Astrocyte (in vitro differentiated cells and primary cell): ENCODE results near the gene PNO1. TPM values are rescaled to one million over a fixed set of nuclear protein-coding genes. Genes with fewer than 3 reads are reported as not detected.
A peak's percentile ranks its signal among the peaks of the same experiment; 100 is the strongest.

ENCODE experiments used
- DNase-seq: peaks from one replicate; pipeline ENCODE4 v3.0.0-alpha.2; 2010; ENCODE audit warnings: low read depth
- FAIRE-seq: peaks from 2 replicates; lab custom pipeline; 2011; peaks lifted over from hg19 to GRCh38; lab: Jason Lieb, UNC
- H2AFZ ChIP-seq: 2 replicates; pipeline ENCODE4 v1.6.0; 2012; ENCODE audit warnings: low read depth, low read length, inconsistent platforms
- H3K27ac ChIP-seq: 2 replicates; pipeline ENCODE4 v1.5.1; 2011; ENCODE audit warnings: low read depth, low read length, inconsistent platforms
- H3K27me3 ChIP-seq: 2 replicates; pipeline ENCODE4 v1.6.0; 2011; ENCODE audit warnings: low read length, inconsistent platforms; ENCODE audit not compliant: insufficient read depth
- H3K36me3 ChIP-seq: 2 replicates; pipeline ENCODE4 v1.5.1; 2011; ENCODE audit warnings: low read length, inconsistent platforms; ENCODE audit not compliant: insufficient read depth
- H3K4me1 ChIP-seq: 2 replicates; pipeline ENCODE4 v1.5.1; 2011; ENCODE audit warnings: low read length, inconsistent platforms; ENCODE audit not compliant: insufficient read depth
- H3K4me2 ChIP-seq: 2 replicates; pipeline ENCODE4 v1.6.0; 2012; ENCODE audit warnings: low read length, inconsistent platforms
- H3K4me3 ChIP-seq: 2 replicates; pipeline ENCODE4 v1.5.1; 2011; ENCODE audit warnings: low read depth, mild to moderate bottlenecking, low read length, inconsistent platforms; ENCODE audit not compliant: insufficient read depth
- H3K79me2 ChIP-seq: 2 replicates; pipeline ENCODE4 v1.6.0; 2012; ENCODE audit warnings: mild to moderate bottlenecking, low read length, inconsistent platforms; ENCODE audit not compliant: insufficient read depth
- H3K9ac ChIP-seq: 2 replicates; pipeline ENCODE4 v1.6.0; 2012; ENCODE audit warnings: mild to moderate bottlenecking, low read length, inconsistent platforms
- H3K9me3 ChIP-seq: 2 replicates; pipeline ENCODE4 v1.5.1; 2012; ENCODE audit warnings: low read depth, mild to moderate bottlenecking, low read length, inconsistent platforms; ENCODE audit not compliant: insufficient read depth
- H4K20me1 ChIP-seq: 2 replicates; pipeline ENCODE4 v1.6.0; 2012; ENCODE audit warnings: low read length, inconsistent platforms; ENCODE audit not compliant: insufficient read depth
- H3K27ac Mint-ChIP-seq: one replicate; pipeline ENCODE4 v1.8.0; 2021; ENCODE audit warnings: mild to moderate bottlenecking, mixed read lengths; ENCODE audit not compliant: unreplicated experiment
- H3K27me3 Mint-ChIP-seq: one replicate; pipeline ENCODE4 v1.8.0; 2021; ENCODE audit warnings: low read depth, mixed read lengths; ENCODE audit not compliant: unreplicated experiment
- H3K36me3 Mint-ChIP-seq: one replicate; pipeline ENCODE4 v1.8.0; 2021; ENCODE audit warnings: low read depth, mixed read lengths; ENCODE audit not compliant: unreplicated experiment
- H3K4me1 Mint-ChIP-seq: one replicate; pipeline ENCODE4 v1.8.0; 2021; ENCODE audit warnings: low read depth, mixed read lengths; ENCODE audit not compliant: unreplicated experiment
- H3K4me3 Mint-ChIP-seq: one replicate; pipeline ENCODE4 v1.8.0; 2021; ENCODE audit warnings: mild to moderate bottlenecking, moderate library complexity, mixed read lengths; ENCODE audit not compliant: unreplicated experiment
- H3K9me3 Mint-ChIP-seq: one replicate; pipeline ENCODE4 v1.8.0; 2021; ENCODE audit warnings: mild to moderate bottlenecking, mixed read lengths; ENCODE audit not compliant: unreplicated experiment
- CTCF ChIP-seq: IDR thresholded peaks from 2 replicates; pipeline ENCODE4 v1.5.1; 2011; ENCODE audit warnings: low read depth, mild to moderate bottlenecking, inconsistent platforms, low read length, moderate library complexity; ENCODE audit not compliant: insufficient read depth
- EZH2 ChIP-seq: IDR thresholded peaks from 2 replicates; pipeline ENCODE4 v1.6.1; 2012; ENCODE audit warnings: mild to moderate bottlenecking, low read length, inconsistent platforms; ENCODE audit not compliant: insufficient read depth
- total RNA-seq: library from RNA; stranded (reverse); gene quantifications from 2 replicates; pipeline ENCODE4 v1.2.1, GENCODE V29; 2021

The PNO1 gene
- total RNA-seq, 1 donor from 2014 or later: 26.8 TPM

- H3K36me3 Mint-ChIP-seq: peaks cover 9% of the 10 kb centered on the region
- Histone ChIP-seq H4K20me1 (peaks cover 4% of the 10 kb centered on the region), H3K79me2 (peaks cover 60% of the 10 kb centered on the region), H3K9ac (peak overlapping the region; percentile 97), H3K4me3 (peak overlapping the region; percentile 97), H3K27me3 (no peaks in the 10 kb centered on the region), H3K36me3 (peaks cover 29% of the 10 kb centered on the region), H2AFZ (peak overlapping the region; percentile 75), H3K4me2 (peak overlapping the region; percentile 94), H3K27ac (peak overlapping the region; percentile 99), H3K4me1 (peaks cover 13% of the 10 kb centered on the region), H3K9me3 (no peaks in the 10 kb centered on the region)
- DNase-seq (no peak), FAIRE-seq (no peak)
- peaks cover 12% of the 10 kb centered on the region for H3K4me1 Mint-ChIP-seq
- no peaks in the 10 kb centered on the region for H3K9me3 Mint-ChIP-seq
- peak overlapping the region; percentile 97 for H3K4me3 Mint-ChIP-seq
- no peak for TF ChIP-seq EZH2
- TF ChIP-seq CTCF: no peak
- peak overlapping the region; percentile 99 for H3K27ac Mint-ChIP-seq
- H3K27me3 Mint-ChIP-seq: no peaks in the 10 kb centered on the region
Observed at GRCh38 chr2:68158134-68158447, 403 bp downstream of the PNO1 start.

DNA sequence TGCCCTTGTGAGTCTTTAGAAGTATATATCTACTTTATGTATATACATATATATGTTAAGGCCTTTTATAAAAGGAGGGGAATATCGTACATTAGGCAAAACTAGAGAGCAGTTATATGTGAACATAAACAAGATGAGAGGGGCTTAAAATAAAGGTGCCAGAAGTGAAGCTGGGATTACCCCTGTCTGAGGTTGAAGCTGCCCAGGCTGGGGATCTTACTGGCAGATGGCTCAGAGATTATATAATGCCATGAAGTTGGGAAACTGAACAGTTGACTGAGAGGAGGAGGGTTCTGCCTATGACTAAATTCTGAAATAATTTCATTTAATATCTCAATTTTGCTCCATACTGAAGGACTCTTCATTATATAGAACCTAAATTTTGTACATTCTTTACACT lies 6.0 kb downstream of the PNO1 start:
- H3K27me3 Mint-ChIP-seq: no peaks in the 10 kb centered on the region
- H3K27ac Mint-ChIP-seq: no peak overlapping the region
- no peak overlapping the region for H3K27ac ChIP-seq
- H3K4me1 Mint-ChIP-seq: peaks cover 2% of the 10 kb centered on the region
- H3K36me3 Mint-ChIP-seq: peaks cover 16% of the 10 kb centered on the region
- peaks cover 10% of the 10 kb centered on the region for H3K4me1 ChIP-seq
- H3K9me3 Mint-ChIP-seq: no peaks in the 10 kb centered on the region
- no peak overlapping the region for H3K4me3 ChIP-seq
- no peak for TF ChIP-seq EZH2
- no peak for TF ChIP-seq CTCF
- DNase-seq (no peak), FAIRE-seq (no peak)
- no peak overlapping the region for H2AFZ ChIP-seq
- H3K9ac ChIP-seq: no peak overlapping the region
- peaks cover 30% of the 10 kb centered on the region for H3K79me2 ChIP-seq
- H3K4me2 ChIP-seq: no peak overlapping the region
- H3K36me3 ChIP-seq: peaks cover 51% of the 10 kb centered on the region
- no peaks in the 10 kb centered on the region for H3K9me3 ChIP-seq
- peaks cover 10% of the 10 kb centered on the region for H4K20me1 ChIP-seq
- no peak overlapping the region for H3K4me3 Mint-ChIP-seq
- H3K27me3 ChIP-seq: no peaks in the 10 kb centered on the region

- Histone ChIP-seq H3K79me2 (peaks cover 25% of the 10 kb centered on the region), H3K4me2 (no peak overlapping the region), H4K20me1 (peaks cover 21% of the 10 kb centered on the region), H3K27ac (no peak overlapping the region), H3K4me1 (no peaks in the 10 kb centered on the region), H3K9ac (no peak overlapping the region), H3K4me3 (no peak overlapping the region), H3K9me3 (no peaks in the 10 kb centered on the region), H2AFZ (no peak overlapping the region), H3K27me3 (no peaks in the 10 kb centered on the region), H3K36me3 (peaks cover 37% of the 10 kb centered on the region)
- Mint-ChIP-seq H3K27me3 (no peaks in the 10 kb centered on the region), H3K27ac (no peak overlapping the region), H3K4me1 (peaks cover 1% of the 10 kb centered on the region), H3K9me3 (no peaks in the 10 kb centered on the region), H3K4me3 (no peak overlapping the region), H3K36me3 (peaks cover 11% of the 10 kb centered on the region)
- DNase-seq (no peak), FAIRE-seq (no peak)
- TF ChIP-seq CTCF (no peak), EZH2 (no peak)
Observed at GRCh38 chr2:68167186-68167585, 9.5 kb downstream of the PNO1 start.
